ENCODE measurements around the gene ZCCHC13.

DNA sequence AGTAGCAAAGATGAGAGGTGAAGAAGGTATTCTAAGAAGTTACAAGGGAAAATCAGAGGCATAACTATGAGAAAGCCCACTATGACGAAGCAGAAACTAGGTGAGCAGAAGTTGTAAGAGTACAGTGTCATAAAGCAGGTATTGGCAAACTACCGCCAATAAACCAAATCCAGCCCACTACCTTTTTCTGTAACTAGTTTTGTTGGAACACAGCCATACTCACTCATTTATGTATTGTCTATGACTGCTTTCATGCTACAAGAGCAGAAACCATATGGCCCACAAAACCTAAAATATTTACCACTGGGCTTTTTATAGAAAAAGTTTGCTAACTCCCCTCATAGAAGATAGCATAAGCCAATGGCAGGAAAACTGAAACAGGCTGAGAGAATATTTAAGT, 31.8 kb upstream of the ZCCHC13 start:
- TF ChIP-seq HDGF (IDR thresholded peaks at IDR 0.05; ENCODE audit: borderline replicate concordance) (no peak), FOXA1 (IDR thresholded peaks at IDR 0.05) (no peak), ARNT (IDR thresholded peaks at IDR 0.05) (no peak), SP1 (IDR thresholded peaks at IDR 0.05) (no peak), FOXK2 (IDR thresholded peaks at IDR 0.05) (no peak), PKNOX1 (IDR thresholded peaks at IDR 0.05) (no peak)
